ENCODE results near the gene RASSF1.

GRCh38 chr3:50338965-50339364, 1.7 kb downstream of the RASSF1 start:
- TF ChIP-seq POLR2AphosphoS5 (IDR thresholded peaks at IDR 0.05; ENCODE audit: low read depth, low read length) (no peak), RXRA (IDR thresholded peaks at IDR 0.05; ENCODE audit: insufficient read depth, low read depth, low read length) (no peak), KDM1A (IDR thresholded peaks at IDR 0.05; ENCODE audit: borderline replicate concordance, low read length) (no peak), GABPA (IDR thresholded peaks at IDR 0.05; ENCODE audit: borderline replicate concordance, insufficient read depth, low read length) (no peak), RBBP5 (IDR thresholded peaks at IDR 0.05; ENCODE audit: borderline replicate concordance, low read depth, low read length) (no peak), CTCF (IDR thresholded peaks at IDR 0.05; ENCODE audit: control extremely low read depth in 1 of 3, insufficient read depth in 1 of 3, low read depth in 1 of 3, low read length in 3 of 3) (no peak), YY1 (IDR thresholded peaks at IDR 0.05; ENCODE audit: low read depth, low read length) (no peak), SUZ12 (IDR thresholded peaks at IDR 0.05; ENCODE audit: low read length) (no peak)

Data from H1 (cell line).